Dendritic cell treated with granulocyte-macrophage colony-stimulating factor and Interleukin-4, amounts not matched to agents 40 ng/mL and 50 ng/mL, for 4 days (primary cell): ENCODE data around the gene MEX3B.
"Not testable (repeated sequence)": the region's sequence is repeated elsewhere in the genome, so short reads cannot be mapped to it uniquely, and the experiment has no call there.

Experiments
- H3K27ac Mint-ChIP-seq: one replicate; pipeline ENCODE4 v1.8.0; 2022; ENCODE audit warnings: mild to moderate bottlenecking, mixed read lengths
- H3K27me3 Mint-ChIP-seq: one replicate; pipeline ENCODE4 v1.8.0; 2022; ENCODE audit warnings: mild to moderate bottlenecking, mixed read lengths
- H3K36me3 Mint-ChIP-seq: one replicate; pipeline ENCODE4 v1.8.0; 2022; ENCODE audit warnings: low read depth, mixed read lengths
- H3K4me1 Mint-ChIP-seq: one replicate; pipeline ENCODE4 v1.8.0; 2022; ENCODE audit warnings: low read depth, mixed read lengths
- H3K4me3 Mint-ChIP-seq: one replicate; pipeline ENCODE4 v1.8.0; 2022; ENCODE audit warnings: mild to moderate bottlenecking, moderate library complexity, mixed read lengths
- H3K9me3 Mint-ChIP-seq: one replicate; pipeline ENCODE4 v1.8.0; 2022; ENCODE audit warnings: mixed read lengths
- intact Hi-C: fragments of 100-400 bp; cut with micrococcal nuclease; formaldehyde crosslinking; loops from one replicate; pipeline ENCODE4 v1.15.0; 2022

Gene MEX3B

GRCh38 chr15:82017656-82018055 is 28.2 kb downstream of the MEX3B start:
- H3K4me1 Mint-ChIP-seq, result peaks cover 20% of the 10 kb centered on the region
- intact Hi-C loops, result no loop called here
- no peak overlapping the region for H3K4me3 Mint-ChIP-seq
- H3K27ac Mint-ChIP-seq, result no peak overlapping the region
- peaks cover 7% of the 10 kb centered on the region for H3K27me3 Mint-ChIP-seq
- H3K36me3 Mint-ChIP-seq, result no peaks in the 10 kb centered on the region
- H3K9me3 Mint-ChIP-seq, result no peaks in the 10 kb centered on the region

DNA sequence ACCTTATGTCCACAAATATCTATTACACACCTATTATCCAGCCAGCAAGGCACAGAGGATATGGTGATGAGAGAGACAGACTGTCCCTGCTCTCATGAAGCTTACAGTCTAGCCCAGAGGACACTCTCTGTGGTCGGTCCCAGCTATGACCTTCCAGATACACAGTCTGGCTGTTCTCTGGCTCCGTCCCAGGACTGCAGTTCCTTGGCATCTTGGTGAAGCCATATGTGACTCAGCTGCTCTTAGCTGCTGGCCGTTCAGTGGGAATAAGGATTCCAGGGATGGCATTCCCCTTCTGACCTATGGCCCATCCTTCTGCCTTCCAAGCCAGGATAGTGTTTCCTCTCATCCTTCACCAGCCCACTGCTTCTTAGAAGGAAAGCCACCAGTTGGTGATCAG is 30.8 kb downstream of the MEX3B start:
- H3K36me3 Mint-ChIP-seq, result no peaks in the 10 kb centered on the region

DNA sequence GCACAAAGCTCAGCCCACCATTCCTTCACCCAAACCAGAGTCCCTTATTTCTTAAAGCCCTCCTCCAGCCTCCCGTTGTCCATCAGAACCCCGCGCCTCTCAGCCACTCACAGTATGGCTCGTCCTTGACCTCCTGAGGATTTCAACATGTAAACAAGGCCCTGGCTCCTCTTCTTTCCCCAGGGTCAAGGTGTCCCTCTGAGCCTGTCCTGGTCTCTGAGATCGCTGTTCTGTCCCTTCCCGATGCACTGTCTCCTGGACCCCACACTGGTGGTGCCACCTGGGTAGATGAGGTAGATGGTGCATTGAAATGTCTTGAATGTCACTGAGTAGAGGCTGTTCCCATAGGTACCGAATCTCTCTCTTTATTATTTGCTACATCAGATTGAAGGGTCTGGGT is 32.9 kb downstream of the MEX3B start:
- Mint-ChIP-seq H3K27ac (no peak overlapping the region), H3K9me3 (no peaks in the 10 kb centered on the region), H3K4me1 (peaks cover 9% of the 10 kb centered on the region), H3K4me3 (no peak overlapping the region), H3K36me3 (no peaks in the 10 kb centered on the region), H3K27me3 (peaks cover 4% of the 10 kb centered on the region)
- intact Hi-C loops, result no loop called here

More for the DNA sequence above, 30.8 kb downstream of the MEX3B start:
- H3K4me1 Mint-ChIP-seq, result peaks cover 20% of the 10 kb centered on the region
- peaks cover 4% of the 10 kb centered on the region for H3K27me3 Mint-ChIP-seq
- H3K9me3 Mint-ChIP-seq, result no peaks in the 10 kb centered on the region
- intact Hi-C loops, result no loop called here
- no peak overlapping the region for H3K27ac Mint-ChIP-seq
- H3K4me3 Mint-ChIP-seq, result no peak overlapping the region

DNA sequence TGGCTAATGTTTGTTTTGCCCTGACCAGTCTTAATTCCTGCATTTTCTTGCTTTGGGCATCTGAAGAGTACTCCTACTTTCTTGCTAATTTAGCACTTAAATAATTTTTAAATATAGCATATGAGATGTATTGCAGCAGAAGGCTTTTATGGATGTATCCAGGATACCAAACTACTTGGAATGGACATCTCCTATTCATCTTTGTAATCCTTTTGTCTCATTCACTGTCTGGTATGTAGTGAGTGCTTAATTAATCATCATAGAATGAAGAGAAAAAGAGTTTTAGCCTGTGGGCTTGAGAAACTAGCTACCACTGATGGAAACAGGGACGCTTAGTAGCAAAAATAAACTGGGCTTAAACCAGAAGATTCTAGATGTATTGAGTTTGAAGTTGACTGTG is 40.6 kb downstream of the MEX3B start:
- H3K36me3 Mint-ChIP-seq, result no peaks in the 10 kb centered on the region
- intact Hi-C loops, result no loop called here

DNA sequence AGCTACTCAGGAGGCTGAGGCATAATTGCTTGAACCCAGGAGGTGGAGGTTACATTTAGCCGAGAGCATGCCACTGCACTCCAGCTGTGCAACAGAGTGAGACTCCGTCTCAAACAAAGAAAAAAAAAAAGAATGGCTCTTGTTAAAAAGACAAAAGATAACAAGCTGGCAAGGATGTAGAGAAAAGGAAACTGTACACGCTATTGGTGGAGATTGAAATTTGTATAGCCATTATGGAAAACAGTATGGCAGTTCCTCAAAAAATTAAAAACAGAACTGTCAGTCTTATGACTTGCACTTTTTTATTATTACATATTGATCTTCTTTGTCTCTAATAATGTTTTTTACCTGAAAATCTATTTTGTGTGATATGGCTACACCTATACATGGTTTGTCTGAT is 41.9 kb downstream of the MEX3B start:
- H3K9me3 Mint-ChIP-seq, result no peaks in the 10 kb centered on the region
- H3K4me3 Mint-ChIP-seq, result no peak overlapping the region
- no peak overlapping the region for H3K27ac Mint-ChIP-seq
- no peaks in the 10 kb centered on the region for H3K36me3 Mint-ChIP-seq
- no peaks in the 10 kb centered on the region for H3K27me3 Mint-ChIP-seq
- H3K4me1 Mint-ChIP-seq, result peaks cover 6% of the 10 kb centered on the region
- intact Hi-C loops, result no loop called here

More for the DNA sequence above, 40.6 kb downstream of the MEX3B start:
- Mint-ChIP-seq H3K4me3 (no peak overlapping the region), H3K9me3 (no peaks in the 10 kb centered on the region), H3K27ac (no peak overlapping the region), H3K27me3 (no peaks in the 10 kb centered on the region), H3K4me1 (peaks cover 6% of the 10 kb centered on the region)

GRCh38 chr15:81995081-81995480 is 50.7 kb downstream of the MEX3B start:
- H3K4me1 Mint-ChIP-seq, H3K36me3 Mint-ChIP-seq, H3K27me3 Mint-ChIP-seq, intact Hi-C loops, H3K27ac Mint-ChIP-seq: not testable (repeated sequence)
- Mint-ChIP-seq H3K4me3 (peak overlapping the region; percentile 30), H3K9me3 (peaks cover 40% of the 10 kb centered on the region)

DNA sequence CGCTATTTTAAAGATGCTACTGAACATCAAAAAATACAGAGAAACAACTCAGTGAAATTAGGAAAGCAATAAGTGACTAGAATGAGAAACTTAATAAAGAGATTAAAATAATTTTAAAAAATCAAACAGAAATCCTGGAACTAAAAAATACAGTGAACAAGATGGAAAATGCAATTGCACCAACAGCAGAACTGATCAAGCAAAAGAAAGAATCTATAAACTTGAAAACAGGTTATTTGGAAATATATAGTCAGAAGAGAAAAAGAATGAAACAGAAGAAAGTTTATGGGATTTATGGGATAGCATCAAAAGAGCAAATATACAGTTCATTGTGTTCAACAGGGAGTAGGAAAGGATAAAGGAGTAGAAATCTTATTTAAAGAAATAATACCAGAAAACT is 53.3 kb downstream of the MEX3B start:
- Mint-ChIP-seq H3K27me3 (no peaks in the 10 kb centered on the region), H3K27ac (no peak overlapping the region), H3K4me3 (no peak overlapping the region), H3K4me1 (no peaks in the 10 kb centered on the region), H3K36me3 (no peaks in the 10 kb centered on the region), H3K9me3 (peaks cover 40% of the 10 kb centered on the region)
- intact Hi-C loops, result no loop called here
